ENCODE measurements around the gene RHOV. TPM values are rescaled to one million over a fixed set of nuclear protein-coding genes. Genes with fewer than 3 reads are reported as not detected.
A peak's percentile ranks its signal among the peaks of the same experiment; 100 is the strongest.

Gene RHOV
- total and polyA plus RNA-seq, 2 experiments from 2014 or later = not detected

DNA sequence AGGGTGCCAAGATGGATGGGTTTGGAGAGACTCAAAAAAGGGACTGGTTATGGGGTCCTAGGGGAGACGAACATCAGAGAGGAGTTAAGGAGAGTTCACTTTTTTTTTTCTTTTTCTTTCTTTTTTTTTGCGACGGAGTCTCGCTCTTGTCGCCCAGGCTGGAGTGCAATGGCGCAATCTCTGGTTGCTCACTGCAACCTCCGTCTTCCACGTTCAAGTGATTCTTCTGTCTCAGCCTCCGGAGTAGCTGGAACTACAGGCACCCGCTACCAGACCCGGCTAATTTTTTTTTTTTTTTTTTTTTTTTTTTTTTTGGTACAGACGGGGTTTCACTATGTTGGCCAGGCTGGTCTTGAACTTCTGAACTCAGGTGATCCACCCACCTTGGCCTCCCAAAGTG lies 29.0 kb downstream of the RHOV start:
- Histone ChIP-seq H3K27me3 (replicated peaks; ENCODE audit: insufficient read depth) (peaks cover 13% of the 10 kb centered on the region; the same call in 1 of the 2 replicates), H3K79me2 (ENCODE audit: insufficient read depth) (no peaks in the 10 kb centered on the region), H3K9me3 (ENCODE audit: low read depth) (no peaks in the 10 kb centered on the region), H3K36me3 (ENCODE audit: low read depth) (no peaks in the 10 kb centered on the region), H3K4me3 (peak overlapping the region; percentile 43; the same call in 1 of the 2 replicates), H3K4me1 (ENCODE audit: insufficient read depth) (no peaks in the 10 kb centered on the region), H3K4me2 (ENCODE audit: unreplicated experiment) (peak overlapping the region; percentile 30), H3F3A (ENCODE audit: insufficient read depth) (no peaks in the 10 kb centered on the region), H3K9me2 (ENCODE audit: insufficient read depth) (no peaks in the 10 kb centered on the region), H3K9ac (no peak overlapping the region), H3K27ac (no peak overlapping the region), H2AFZ (peak overlapping the region; percentile 51), H4K20me1 (ENCODE audit: insufficient read depth) (no peaks in the 10 kb centered on the region)
- DNase-seq = no peak
- in situ Hi-C loops (cut with MboI) = no loop called here
- 55 to 62% methylated on average over 10 to 12 of the region's 12 CpGs for WGBS, 2 experiments (ENCODE audit: low coverage in 1 of 2, low lambda C conversion rate in 2 of 2, missing lambda C conversion rate in 2 of 2)
- TF ChIP-seq EZH2phosphoT487 (IDR thresholded peaks at IDR 0.05; ENCODE audit: insufficient read depth, low read depth) (no peak), EZH2 (IDR thresholded peaks at IDR 0.05; ENCODE audit: insufficient read depth, poor library complexity, severe bottlenecking) (no peak)

- Histone ChIP-seq H3K9ac (no peak overlapping the region), H3K4me1 (ENCODE audit: insufficient read depth) (no peaks in the 10 kb centered on the region), H2AFZ (peak overlapping the region; percentile 51), H3K4me2 (ENCODE audit: unreplicated experiment) (peak overlapping the region; percentile 30), H4K20me1 (ENCODE audit: insufficient read depth) (no peaks in the 10 kb centered on the region), H3K27ac (no peak overlapping the region), H3F3A (ENCODE audit: insufficient read depth) (no peaks in the 10 kb centered on the region), H3K4me3 (peak overlapping the region; percentile 43), H3K9me3 (ENCODE audit: low read depth) (no peaks in the 10 kb centered on the region), H3K9me2 (ENCODE audit: insufficient read depth) (no peaks in the 10 kb centered on the region), H3K36me3 (ENCODE audit: low read depth) (no peaks in the 10 kb centered on the region), H3K27me3 (replicated peaks; ENCODE audit: insufficient read depth) (peaks cover 13% of the 10 kb centered on the region; the same call in 1 of the 2 replicates), H3K79me2 (ENCODE audit: insufficient read depth) (no peaks in the 10 kb centered on the region)
- peak; percentile 42 for DNase-seq
- WGBS, 2 experiments (ENCODE audit: low coverage in 1 of 2, low lambda C conversion rate in 2 of 2, missing lambda C conversion rate in 2 of 2) = 2 to 3% methylated on average over 19 to 28 of the region's 28 CpGs
- in situ Hi-C loops (cut with MboI) = no loop called here
- TF ChIP-seq EZH2phosphoT487 (IDR thresholded peaks at IDR 0.05; ENCODE audit: insufficient read depth, low read depth) (no peak), EZH2 (IDR thresholded peaks at IDR 0.05; ENCODE audit: insufficient read depth, poor library complexity, severe bottlenecking) (peak; percentile 29)
Measured at GRCh38 chr15:40844696-40845030, 29.4 kb downstream of the RHOV start.

DNA sequence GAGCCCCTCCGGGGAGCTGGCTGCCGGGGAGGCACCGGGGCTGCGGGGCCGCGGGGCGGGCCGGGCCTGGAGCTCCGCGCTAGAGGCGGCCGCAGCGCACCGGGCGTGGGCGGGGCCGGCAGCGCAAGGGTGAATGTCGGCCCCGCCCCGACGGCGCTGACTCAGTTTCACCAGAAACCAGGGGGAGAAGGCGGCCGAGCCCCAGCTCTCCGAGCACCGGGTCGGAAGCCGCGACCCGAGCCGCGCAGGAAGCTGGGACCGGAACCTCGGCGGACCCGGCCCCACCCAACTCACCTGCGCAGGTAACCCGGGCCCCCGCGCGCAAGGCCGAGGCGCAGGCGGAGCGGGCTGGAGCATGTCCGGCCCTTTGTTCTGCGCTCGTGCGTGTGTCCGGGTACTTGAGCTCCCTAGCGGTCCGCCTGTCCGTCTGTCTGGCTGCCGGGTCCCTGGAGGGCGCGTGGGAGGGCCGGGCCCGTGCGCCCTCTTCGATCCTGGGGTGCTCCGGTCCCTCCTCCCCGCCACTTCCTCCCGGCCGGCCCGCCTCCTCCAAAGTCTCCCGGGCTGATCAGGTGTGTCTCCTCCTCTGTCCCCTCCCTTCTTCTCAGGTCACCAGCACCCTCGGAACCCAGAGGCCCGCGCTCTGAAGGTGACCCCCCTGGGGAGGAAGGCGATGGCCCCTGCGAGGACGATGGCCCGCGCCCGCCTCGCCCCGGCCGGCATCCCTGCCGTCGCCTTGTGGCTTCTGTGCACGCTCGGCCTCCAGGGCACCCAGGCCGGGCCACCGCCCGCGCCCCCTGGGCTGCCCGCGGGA lies 29.9 kb downstream of the RHOV start, which contains the start of gene SPINT1:
SPINT1 (plus strand) TSS at position 164 of the 811 bp plus-strand sequence; CDS start at position 671, 507 bp downstream.
- H3K79me2 ChIP-seq (ENCODE audit: insufficient read depth) = no peaks in the 10 kb centered on the region
- no peaks in the 10 kb centered on the region for H3K9me2 ChIP-seq (ENCODE audit: insufficient read depth)
- H3K4me2 ChIP-seq (ENCODE audit: unreplicated experiment) = peak within 1 kb of the TSS; percentile 30
- H2AFZ ChIP-seq = peak within 1 kb of the TSS; percentile 51
- DNase-seq = peak; percentile 41
- no peak within 1 kb of the TSS for H3K9ac ChIP-seq
- H3K4me3 ChIP-seq = peak within 1 kb of the TSS; percentile 43
- TF ChIP-seq EZH2phosphoT487 (IDR thresholded peaks at IDR 0.05; ENCODE audit: insufficient read depth, low read depth) (no peak), EZH2 (IDR thresholded peaks at IDR 0.05; ENCODE audit: insufficient read depth, poor library complexity, severe bottlenecking) (peak; percentile 90)
- no peaks in the 10 kb centered on the region for H3F3A ChIP-seq (ENCODE audit: insufficient read depth)
- in situ Hi-C loops (cut with MboI) = no loop called here
- H3K4me1 ChIP-seq (ENCODE audit: insufficient read depth) = no peaks in the 10 kb centered on the region
- no peaks in the 10 kb centered on the region for H3K9me3 ChIP-seq (ENCODE audit: low read depth)
- 2 to 3% methylated on average over 50 to 63 of the region's 89 CpGs for WGBS, 2 experiments (ENCODE audit: low coverage in 1 of 2, low lambda C conversion rate in 2 of 2, missing lambda C conversion rate in 2 of 2)
- H3K36me3 ChIP-seq (ENCODE audit: low read depth) = no peaks in the 10 kb centered on the region
- H3K27ac ChIP-seq = no peak within 1 kb of the TSS
- H3K27me3 ChIP-seq (replicated peaks; ENCODE audit: insufficient read depth) = peaks cover 13% of the 10 kb centered on the region; the same call in 1 of the 2 replicates
- H4K20me1 ChIP-seq (ENCODE audit: insufficient read depth) = no peaks in the 10 kb centered on the region

DNA sequence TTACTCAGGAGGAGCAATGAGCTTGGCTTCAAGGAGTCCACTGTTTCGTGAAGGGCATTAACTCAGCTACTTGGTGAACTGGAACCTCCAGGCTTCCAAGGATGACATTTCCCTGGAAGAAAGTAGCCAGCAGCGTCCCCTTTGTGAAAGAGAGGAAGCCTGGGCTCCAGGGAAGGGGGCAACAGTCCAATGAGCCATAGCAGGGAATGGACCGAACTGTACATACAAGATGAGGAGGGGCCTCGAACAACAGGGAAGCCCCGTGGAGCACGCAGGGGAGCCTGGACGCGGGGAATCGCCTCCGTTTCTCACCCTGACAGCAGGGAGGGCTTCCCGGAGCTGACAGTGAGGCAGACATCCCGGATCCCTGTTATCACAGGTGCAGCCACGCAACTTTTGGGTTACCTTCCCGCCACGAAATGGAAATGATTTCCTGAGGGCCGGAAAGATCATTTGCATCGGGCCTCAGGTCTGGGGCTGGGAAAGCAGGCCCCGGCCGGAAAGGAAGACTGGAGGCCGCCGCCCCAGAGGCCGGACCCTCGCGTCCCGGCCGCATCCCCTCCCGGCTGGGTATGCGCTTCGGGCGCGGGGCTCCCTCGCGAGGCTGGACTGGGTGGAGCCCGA lies 30.7 kb downstream of the RHOV start:
- H3K79me2 ChIP-seq (ENCODE audit: insufficient read depth) = no peaks in the 10 kb centered on the region
- no peaks in the 10 kb centered on the region for H3K4me1 ChIP-seq (ENCODE audit: insufficient read depth)
- H3K36me3 ChIP-seq (ENCODE audit: low read depth) = no peaks in the 10 kb centered on the region
- TF ChIP-seq EZH2 (IDR thresholded peaks at IDR 0.05; ENCODE audit: insufficient read depth, poor library complexity, severe bottlenecking) (no peak), EZH2phosphoT487 (IDR thresholded peaks at IDR 0.05; ENCODE audit: insufficient read depth, low read depth) (no peak)
- H3K9me3 ChIP-seq (ENCODE audit: low read depth) = no peaks in the 10 kb centered on the region
- DNase-seq = no peak
- peaks cover 13% of the 10 kb centered on the region; the same call in 1 of the 2 replicates for H3K27me3 ChIP-seq (replicated peaks; ENCODE audit: insufficient read depth)
- no peaks in the 10 kb centered on the region for H3F3A ChIP-seq (ENCODE audit: insufficient read depth)
- H4K20me1 ChIP-seq (ENCODE audit: insufficient read depth) = no peaks in the 10 kb centered on the region
- WGBS, 2 experiments (ENCODE audit: low coverage in 1 of 2, low lambda C conversion rate in 2 of 2, missing lambda C conversion rate in 2 of 2) = 22 to 26% methylated on average over 30 to 34 of the region's 34 CpGs
- no peak overlapping the region for H2AFZ ChIP-seq
- in situ Hi-C loops (cut with MboI) = no loop called here
- H3K4me2 ChIP-seq (ENCODE audit: unreplicated experiment) = no peak overlapping the region
- H3K4me3 ChIP-seq = no peak overlapping the region
- no peak overlapping the region for H3K27ac ChIP-seq
- H3K9me2 ChIP-seq (ENCODE audit: insufficient read depth) = no peaks in the 10 kb centered on the region
- no peak overlapping the region for H3K9ac ChIP-seq

All from GM23248 (cell line).